Central memory CD4-positive, alpha-beta T cell (primary cell): ENCODE results near the gene TTLL8.

Source experiments
- DNase-seq: peaks from one replicate; pipeline ENCODE4 v3.0.0; 2022

TTLL8 gene

DNA sequence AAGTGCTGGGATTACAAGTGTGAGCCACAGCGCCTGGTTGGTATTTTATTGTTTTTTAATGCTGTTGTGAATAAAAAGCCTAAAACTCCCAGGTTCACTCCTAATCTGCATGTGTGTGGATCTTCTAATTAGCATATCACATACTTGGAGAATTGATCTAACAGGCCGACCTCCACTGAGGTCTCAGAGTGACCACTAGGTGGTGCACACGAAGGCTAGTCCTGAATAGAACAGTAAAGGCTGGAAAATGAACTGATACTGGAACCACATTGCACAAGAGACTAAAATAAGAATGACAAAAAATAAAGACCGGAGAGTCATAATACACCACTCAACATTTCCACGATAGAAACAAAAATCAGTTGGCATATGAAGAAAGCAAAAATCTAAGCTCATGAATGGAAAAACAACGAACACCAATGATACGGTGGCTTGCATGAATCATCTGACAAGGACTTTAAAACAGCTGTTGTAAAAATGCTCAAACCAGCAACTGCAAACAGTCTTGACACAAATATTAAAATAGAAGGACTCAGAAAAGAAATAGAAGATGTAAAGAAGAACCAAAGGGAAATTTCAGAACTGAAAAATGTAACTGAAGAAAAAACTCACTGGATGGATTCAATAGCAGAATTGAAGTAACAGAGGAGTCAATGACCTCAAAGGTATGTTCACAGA lies 78.4 kb downstream of the TTLL8 start:
- DNase-seq: no peak

DNA sequence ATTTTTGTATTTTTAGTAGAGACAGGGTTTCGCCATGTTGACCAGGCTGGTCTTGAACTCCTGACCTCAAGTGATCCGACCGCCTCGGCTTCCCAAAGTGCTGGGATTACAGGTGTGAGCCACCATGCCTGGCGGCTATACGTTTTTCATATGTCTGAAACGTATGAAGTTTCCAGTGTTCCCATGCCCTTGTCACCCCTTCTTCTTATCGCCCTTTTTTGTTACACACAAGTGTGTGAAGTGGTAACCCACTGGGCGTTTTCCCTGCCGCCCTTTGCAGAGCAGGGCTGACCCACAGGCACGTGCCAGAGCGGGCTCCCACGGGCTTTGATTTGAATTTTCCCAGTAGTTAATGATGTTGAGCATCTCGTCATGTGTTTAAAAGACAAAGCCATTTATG lies 80.5 kb downstream of the TTLL8 start:
- DNase-seq: no peak

DNA sequence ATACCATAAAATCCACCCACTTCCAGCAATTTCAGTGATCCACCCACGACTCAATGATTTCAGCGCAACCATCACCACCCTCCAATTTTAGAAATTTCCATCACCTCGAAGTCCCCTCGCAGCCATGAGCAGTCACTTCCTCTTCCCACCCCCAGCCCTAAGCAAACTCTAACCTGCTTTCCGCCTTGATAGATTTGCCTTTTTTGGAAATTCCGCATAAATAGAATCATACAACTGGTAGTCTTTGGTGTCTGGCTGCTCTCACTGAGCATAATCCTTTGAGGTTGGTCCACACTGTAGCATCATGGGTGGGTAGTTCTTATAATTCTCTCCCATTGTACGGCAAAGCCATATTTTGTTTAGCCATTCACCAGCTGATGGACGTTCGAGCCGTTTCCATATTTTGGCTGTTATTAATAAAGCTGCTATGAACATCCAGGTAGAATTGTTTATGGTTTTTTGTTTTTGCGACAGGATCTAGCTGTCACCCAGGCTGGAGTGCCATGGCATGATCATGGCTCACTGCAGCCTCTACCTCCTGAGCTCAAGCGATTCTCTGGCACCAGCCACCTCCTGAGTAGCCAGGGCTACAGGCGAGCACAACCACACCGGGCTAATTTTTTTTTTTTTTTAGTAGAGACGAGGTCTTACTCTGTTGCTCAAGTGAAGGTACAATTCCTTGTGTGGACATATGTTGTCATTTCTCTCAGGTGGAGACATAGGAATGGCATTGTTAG lies 81.5 kb downstream of the TTLL8 start:
- peak; percentile 47 for DNase-seq

DNA sequence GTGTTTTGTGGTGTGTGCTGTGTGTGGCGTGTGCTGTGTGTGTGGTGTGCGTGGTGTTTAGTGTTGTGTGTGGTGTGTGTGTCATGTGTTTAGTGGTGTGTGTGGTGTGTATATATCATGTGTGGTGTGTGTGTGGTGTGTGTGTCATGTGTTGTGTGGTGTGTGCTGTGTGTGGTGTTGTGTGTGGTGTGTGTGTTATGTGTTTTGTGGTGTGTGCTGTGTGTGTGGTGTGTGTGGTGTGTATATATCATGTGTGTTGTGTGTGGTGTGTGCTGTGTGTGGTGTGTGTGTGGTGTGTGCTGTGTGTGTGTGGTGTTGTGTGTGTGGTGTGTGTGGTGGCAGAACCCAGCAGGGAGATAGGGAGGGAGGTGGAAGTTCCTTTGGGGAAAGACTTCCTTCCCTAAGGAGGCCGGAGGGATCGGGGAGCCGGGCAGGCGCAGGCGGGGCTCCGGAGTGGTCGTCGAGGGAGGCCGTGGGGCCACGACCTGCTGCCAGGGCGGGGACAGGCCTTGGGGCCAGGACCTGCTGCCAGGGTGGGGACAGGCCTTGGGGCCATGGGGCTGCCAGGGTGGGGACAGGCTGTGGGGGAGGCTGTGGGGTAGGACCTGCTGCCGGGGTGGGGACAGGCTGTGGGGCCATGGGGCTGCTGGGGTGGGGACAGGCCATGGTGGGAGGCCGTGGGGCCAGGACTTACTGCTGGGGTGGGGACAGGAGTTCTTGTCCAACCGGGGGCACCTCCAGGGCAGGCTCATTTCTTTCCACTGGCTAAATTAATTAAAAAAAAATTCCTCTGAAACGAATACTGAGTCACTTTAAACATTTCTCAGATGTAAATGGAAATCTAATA lies 82.3 kb downstream of the TTLL8 start:
- DNase-seq: no peak

DNA sequence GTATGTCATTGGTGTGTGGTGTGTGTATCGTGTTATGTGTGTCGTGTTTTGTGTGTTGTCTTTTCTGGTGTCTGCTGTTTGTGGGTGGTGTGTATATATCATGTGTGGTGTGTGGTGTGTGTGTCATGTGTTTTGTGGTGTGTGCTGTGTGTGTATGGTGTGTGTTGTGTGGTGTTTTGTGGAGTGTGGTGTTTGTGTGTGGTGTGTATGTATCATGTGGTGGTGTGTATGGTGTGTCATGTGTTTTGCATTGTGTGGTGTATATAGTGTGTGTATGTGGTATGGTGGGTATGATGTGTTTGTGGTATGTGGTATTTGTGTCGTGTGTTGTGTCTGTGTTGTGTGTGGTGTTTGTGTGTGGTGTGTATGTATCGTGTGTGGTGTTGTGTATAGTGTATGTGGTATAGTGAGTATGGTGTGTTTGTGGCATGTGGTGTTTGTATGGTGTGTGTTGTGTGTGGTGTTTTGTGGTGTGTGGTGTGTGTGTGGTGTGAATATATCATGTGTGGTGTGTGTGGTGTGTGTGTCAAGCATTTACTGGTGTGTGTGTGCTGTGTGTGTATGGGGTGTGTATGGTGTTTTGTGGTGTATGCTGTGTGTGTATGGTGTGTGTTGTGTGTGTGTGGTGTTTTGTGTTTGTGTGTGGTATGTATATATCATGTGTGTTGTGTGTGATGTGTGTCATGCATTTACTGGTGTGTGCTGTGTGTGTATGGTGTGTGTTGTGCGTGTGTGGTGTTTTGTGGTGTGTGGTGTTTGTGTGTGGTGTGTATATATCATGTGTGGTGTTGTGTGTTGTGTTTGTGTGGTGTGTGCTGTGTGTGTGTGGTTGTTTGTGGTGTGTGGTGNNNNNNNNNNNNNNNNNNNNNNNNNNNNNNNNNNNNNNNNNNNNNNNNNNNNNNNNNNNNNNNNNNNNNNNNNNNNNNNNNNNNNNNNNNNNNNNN lies 84.8 kb downstream of the TTLL8 start:
- no peak for DNase-seq

DNA sequence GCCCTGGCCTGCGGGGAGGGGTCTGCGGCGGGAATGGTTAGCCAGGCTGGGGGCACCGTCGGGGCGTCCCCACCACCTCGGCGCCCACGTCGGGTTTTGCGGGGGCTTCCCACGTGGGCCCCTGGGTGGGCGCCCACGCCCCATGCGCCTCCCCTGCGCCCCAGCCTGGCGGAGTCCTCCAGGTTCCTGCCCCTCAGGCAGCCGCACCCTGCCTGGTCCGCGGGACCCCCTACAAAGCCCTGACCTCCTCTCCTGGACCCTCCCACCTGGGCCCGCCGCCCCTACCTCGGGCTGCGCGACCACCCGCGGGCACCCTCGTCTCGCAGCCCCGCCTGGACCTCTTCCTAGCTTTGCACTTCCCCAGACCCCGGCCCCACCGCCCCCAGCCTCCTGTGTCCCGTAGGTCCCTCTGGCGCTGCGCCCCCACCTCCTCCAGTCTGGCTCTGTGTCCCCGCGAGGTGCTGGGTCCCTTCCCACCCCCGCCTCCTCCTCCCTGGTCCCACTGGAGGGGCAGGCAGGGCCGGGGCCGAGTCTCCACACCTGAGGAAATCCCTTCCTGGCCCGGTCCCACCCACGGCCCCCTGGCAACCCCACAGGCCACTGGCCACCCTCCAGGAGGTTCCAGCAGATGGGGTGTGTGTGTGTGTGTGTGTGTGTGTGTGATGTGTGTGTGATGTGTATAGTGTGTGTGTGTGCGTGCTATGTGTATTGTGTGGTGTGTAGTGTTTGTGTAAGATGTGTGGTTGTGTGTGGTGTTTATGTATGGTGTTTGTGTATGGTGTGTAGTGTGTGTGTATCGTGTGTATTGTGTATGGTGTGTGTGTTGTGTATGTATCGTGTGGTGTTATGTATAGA lies 85.7 kb downstream of the TTLL8 start:
- DNase-seq: no peak

DNA sequence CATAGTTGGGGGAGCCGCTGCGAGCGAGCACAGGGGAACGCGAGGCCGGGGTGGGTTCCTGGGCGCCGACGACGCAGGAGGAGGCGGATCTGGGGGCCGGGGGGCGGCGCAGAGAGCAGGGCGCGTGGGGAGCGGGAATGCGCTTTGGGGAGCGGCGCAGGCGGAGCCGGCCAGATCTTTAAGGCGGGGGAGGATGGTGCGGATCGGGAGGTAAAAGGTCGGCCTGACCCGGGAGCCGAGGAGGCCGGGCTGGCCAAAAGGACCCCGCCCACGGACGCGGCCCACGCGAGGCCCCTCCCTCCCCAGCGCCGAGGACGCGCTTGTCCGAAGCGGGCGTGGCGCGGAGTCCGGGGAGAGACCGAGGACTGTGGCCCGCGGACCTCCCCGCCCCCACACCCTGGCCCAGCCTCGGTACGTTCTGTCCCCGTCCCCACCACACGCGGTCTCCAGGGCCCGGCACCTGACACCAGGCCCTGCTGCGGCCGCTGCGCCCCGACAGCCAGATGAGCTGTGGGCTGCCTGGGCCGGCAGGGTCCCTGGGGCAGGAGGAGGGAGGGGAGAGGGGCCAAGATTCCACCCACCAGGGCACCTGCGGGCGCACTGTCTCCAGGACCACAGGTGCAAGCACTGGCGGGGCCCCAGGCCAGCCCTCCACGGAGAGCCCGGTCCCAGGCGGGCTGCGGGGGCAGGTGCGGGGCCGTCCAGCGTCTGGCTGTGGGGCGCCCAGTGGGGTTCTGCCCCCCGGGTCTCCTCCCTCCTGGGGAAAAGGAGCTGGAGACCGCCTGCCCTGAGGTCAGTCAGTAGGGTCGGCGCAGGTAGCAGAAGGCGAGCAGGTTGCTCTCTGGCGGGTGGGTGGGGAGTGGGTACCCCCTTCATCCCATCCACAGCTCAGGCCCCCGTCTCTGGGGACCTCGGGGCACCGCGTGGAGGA lies 86.6 kb downstream of the TTLL8 start:
- DNase-seq: no peak

DNA sequence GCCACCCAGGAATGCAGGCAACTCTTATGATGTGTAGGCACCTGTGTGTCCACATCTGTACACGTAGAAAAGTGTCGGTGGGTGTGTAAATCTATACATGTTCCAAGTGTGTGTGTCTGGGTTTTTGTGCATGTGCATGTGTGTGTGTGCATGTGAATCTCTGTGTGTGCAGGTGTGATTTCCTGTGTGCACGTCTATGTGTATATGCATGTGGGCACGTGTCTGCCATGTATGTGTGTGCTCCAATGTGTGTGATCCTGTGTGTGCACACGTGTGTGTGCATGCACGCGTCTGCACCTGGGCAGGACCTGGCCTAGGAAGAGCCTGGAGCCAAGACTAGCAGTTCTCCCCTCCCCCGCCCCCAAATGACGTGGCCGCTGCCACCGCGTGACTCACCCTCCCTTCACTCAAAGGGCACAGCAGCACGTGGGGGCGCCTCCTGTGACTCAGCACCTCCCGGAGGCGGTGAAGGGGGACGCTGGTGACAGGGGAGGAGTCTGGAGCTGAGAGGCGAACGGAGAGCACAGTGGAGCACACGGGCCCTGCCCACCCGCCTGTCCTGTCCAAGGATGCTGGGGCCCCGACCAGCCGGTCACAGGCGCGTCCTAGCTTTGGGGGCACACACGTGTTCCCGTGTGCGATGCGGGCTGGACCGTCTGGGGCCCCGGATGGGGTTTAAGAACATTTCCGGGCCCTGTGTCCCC lies 87.4 kb downstream of the TTLL8 start:
- DNase-seq: peak; percentile 90

DNA sequence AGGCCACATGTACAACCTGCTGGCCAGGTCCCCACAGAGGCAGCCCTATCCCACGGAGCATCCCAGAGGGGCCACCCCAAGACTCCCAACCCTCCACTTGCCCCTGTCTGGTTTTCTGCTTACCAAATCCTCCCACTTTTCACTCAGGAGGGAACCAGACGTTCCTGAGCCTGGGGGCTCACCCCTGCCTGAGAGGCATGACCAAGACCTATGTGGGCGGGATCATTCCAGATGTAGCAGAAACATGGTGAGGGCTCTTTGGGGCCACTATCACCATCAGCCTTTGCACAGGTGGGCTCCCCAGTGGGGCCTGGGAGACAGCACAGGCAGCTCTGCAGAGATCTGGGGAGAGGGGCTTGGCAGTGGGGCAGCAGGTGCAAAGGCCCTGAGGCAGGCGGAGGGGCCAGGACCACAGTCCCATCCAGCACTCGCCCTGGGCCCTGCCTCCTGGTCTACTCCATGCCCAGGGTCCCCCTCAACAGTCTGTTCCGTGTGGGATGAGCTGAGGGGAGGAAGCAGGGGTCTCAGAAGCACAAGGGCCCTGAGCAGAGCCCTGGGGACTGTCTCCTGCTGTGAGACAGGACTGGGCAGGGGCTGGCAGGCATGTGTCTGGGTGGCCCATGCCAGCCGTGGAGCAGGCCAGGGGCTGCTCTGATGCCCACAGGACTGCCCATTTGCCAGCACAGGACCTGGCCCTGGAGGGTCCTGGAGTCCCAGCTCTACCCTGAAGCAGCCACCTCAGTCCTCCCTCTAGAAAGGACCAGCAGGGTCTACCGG lies 88.2 kb downstream of the TTLL8 start:
- no peak for DNase-seq

DNA sequence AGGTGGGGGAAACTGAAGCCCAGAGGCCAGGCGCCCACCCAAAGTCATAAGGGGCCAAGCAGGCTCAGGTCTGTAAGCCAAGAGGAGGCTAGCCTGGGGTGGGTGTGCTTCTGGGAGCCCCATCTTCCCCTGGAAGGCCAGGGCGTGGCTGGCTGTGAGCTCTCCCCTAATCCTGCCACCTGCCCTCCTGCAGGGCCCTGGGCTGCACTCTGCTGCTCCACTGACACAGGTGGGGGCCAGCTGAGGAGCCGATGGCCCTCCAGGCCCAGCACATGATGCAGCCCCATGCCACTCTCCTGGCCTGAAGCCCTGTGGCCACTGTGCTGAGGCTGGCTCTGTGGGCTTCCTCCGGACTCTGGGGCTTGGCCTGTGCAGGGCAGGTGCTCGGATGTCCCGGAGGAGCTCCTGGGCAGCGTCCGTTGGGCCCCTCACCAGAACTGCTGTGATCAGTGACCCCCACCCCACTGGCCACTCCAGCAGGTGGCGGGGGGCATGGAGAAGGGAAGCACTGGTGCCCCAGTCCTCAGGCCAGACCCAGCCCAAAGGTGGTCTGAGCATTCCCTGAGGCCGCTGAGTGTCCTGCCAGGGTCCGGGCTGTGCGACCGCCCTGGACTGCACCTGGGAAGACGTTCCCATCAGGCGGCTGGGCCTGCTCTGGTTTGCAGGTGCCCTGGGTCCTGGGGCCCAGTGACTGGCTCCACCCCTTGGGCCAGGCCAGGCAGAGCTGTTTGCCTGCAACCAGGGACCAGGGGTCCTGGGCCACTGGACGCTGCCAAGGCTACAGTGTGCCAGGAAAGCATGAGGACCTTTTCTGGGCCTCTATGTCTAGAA lies 89.1 kb downstream of the TTLL8 start:
- no peak for DNase-seq
